ENCODE data around the gene PLXDC2. TPM values are rescaled to one million over a fixed set of nuclear protein-coding genes. Genes with fewer than 3 reads are reported as not detected.
A peak's percentile ranks its signal among the peaks of the same experiment; 100 is the strongest.

The PLXDC2 gene
- total RNA-seq, 1 experiment from 2014 or later = 21.9 TPM

GRCh38 chr10:19828278-19829049 is 12.2 kb downstream of the PLXDC2 start:
- H3K27me3 ChIP-seq (ENCODE audit: control insufficient read depth, insufficient read depth, low read length) = no peaks in the 10 kb centered on the region
- H3K36me3 ChIP-seq (replicated peaks; ENCODE audit: control insufficient read depth, insufficient read depth, low read length) = no peaks in the 10 kb centered on the region
- H3K4me3 ChIP-seq (ENCODE audit: insufficient read depth, low read depth, low read length) = no peak overlapping the region
- DNase-seq = peak; percentile 27

DNA sequence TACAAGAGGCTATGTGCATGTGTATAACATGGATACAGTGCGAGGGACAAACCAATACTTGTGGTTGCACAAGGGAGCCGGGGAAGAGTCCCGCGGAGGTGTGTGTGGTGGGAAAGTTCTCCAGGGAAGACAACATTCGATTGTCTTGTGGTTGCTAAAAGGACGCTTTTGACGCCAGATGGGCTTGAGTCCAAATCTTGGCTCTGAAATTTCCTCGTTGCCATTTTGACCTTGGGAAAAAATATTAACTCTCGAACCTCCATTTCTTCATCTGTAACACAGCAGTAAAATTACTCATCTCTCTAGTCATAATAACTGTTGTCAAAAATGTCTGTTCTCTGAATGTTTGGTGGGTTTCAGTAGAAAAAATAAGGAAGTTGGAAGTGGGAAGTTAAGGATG is 16.5 kb downstream of the PLXDC2 start:
- Histone ChIP-seq H3K4me3 (ENCODE audit: insufficient read depth, low read depth, low read length) (no peak overlapping the region), H3K36me3 (replicated peaks; ENCODE audit: control insufficient read depth, insufficient read depth, low read length) (no peaks in the 10 kb centered on the region), H3K27me3 (ENCODE audit: control insufficient read depth, insufficient read depth, low read length) (no peaks in the 10 kb centered on the region)
- DNase-seq = no peak

- no peaks in the 10 kb centered on the region for H3K27me3 ChIP-seq (ENCODE audit: control insufficient read depth, insufficient read depth, low read length)
- H3K4me3 ChIP-seq (ENCODE audit: insufficient read depth, low read depth, low read length) = no peak overlapping the region
- no peak for DNase-seq
- no peaks in the 10 kb centered on the region for H3K36me3 ChIP-seq (replicated peaks; ENCODE audit: control insufficient read depth, insufficient read depth, low read length)
These were observed 17.1 kb downstream of the PLXDC2 start for GRCh38 chr10:19833170-19833824.

- DNase-seq = no peak
- Histone ChIP-seq H3K27me3 (ENCODE audit: control insufficient read depth, insufficient read depth, low read length) (no peaks in the 10 kb centered on the region), H3K36me3 (replicated peaks; ENCODE audit: control insufficient read depth, insufficient read depth, low read length) (no peaks in the 10 kb centered on the region), H3K4me3 (ENCODE audit: insufficient read depth, low read depth, low read length) (no peak overlapping the region)
These were observed 19.7 kb downstream of the PLXDC2 start for GRCh38 chr10:19835952-19836351.

DNA sequence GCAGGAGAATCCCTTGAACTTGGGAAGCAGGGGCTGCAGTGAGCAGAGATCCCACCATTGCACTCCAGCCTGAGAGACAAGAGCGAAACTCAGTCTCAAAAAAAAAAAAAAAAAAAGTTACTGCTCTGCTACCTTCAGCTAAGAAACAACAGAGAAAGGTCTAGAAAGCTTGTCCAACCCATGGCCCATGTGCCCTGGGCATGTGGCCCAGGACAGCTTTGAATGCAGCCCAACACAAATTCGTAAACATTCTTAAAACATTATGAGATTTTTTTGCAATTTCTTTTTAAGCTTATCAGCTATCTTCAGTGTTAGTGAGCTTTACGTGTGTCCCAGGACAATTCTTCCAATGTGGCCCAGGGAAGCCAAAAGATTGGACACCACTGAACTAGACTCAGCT is 22.9 kb downstream of the PLXDC2 start:
- no peak for DNase-seq
- no peaks in the 10 kb centered on the region for H3K36me3 ChIP-seq (replicated peaks; ENCODE audit: control insufficient read depth, insufficient read depth, low read length)
- H3K4me3 ChIP-seq (ENCODE audit: insufficient read depth, low read depth, low read length) = no peak overlapping the region
- H3K27me3 ChIP-seq (ENCODE audit: control insufficient read depth, insufficient read depth, low read length) = no peaks in the 10 kb centered on the region

DNA sequence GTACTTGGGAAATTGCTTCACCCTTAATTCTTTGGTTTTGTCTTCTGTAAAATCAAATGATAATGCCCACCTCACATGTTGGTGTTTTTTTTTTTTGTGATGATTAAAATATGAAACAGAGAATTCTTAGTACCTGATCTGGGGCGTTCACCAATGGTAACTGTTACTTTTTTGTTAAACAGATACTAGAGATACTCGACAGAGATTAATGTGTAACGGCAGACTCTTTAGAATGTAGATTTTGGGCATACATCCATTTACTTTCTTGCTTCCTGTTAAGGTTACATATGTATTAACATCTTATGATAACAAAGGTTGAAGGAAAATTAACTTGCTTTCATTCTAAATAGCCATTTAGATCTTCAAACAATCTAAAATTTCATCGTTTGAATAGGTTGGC is 23.3 kb downstream of the PLXDC2 start:
- Histone ChIP-seq H3K27me3 (ENCODE audit: control insufficient read depth, insufficient read depth, low read length) (no peaks in the 10 kb centered on the region), H3K4me3 (ENCODE audit: insufficient read depth, low read depth, low read length) (no peak overlapping the region), H3K36me3 (replicated peaks; ENCODE audit: control insufficient read depth, insufficient read depth, low read length) (no peaks in the 10 kb centered on the region)
- DNase-seq = no peak

DNA sequence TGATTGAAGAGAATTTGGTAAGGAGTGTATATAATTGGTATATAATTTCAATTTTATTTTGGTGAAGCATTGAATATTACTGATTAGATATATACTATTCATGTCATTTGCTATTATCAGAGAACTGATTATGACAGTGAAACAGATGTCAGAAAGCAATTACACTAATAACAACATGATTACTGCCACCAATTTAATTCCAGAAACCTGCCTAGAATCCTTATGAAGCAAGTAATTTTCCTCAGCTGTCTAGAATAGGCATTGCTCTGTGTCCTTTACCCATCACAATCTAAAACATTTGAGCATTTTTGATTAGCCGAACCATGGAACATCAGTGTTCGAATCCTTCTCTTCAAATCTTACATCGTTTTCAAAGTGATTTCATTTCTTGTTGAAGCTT is 24.5 kb downstream of the PLXDC2 start:
- Histone ChIP-seq H3K4me3 (ENCODE audit: insufficient read depth, low read depth, low read length) (no peak overlapping the region), H3K27me3 (ENCODE audit: control insufficient read depth, insufficient read depth, low read length) (no peaks in the 10 kb centered on the region), H3K36me3 (replicated peaks; ENCODE audit: control insufficient read depth, insufficient read depth, low read length) (no peaks in the 10 kb centered on the region)
- no peak for DNase-seq

DNA sequence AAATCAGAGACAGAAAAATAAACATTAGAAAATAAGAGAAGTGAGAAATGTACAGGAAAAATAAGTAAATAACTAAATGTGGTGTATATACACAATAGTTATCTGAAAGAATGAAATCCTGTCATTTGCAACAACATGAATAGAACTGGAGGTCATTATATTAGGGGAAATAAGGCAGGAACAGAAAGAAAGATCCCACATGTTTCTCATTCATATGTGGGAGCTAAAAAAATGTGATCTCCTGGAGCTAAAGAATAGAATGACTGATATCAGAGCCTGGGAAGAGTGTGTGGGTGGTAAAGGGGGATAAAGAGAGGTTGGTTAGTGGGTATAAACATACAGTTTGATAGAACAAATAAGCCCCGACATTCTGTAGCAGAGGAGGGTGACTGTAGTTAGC is 27.3 kb downstream of the PLXDC2 start:
- DNase-seq = no peak
- no peak overlapping the region for H3K4me3 ChIP-seq (ENCODE audit: insufficient read depth, low read depth, low read length)

GRCh38 chr10:19845503-19846368 is 29.5 kb downstream of the PLXDC2 start:
- H3K36me3 ChIP-seq (replicated peaks; ENCODE audit: control insufficient read depth, insufficient read depth, low read length) = no peaks in the 10 kb centered on the region
- H3K27me3 ChIP-seq (ENCODE audit: control insufficient read depth, insufficient read depth, low read length) = no peaks in the 10 kb centered on the region
- no peak overlapping the region for H3K4me3 ChIP-seq (ENCODE audit: insufficient read depth, low read depth, low read length)
- DNase-seq = no peak

More for the DNA sequence above, 27.3 kb downstream of the PLXDC2 start:
- H3K27me3 ChIP-seq (ENCODE audit: control insufficient read depth, insufficient read depth, low read length) = no peaks in the 10 kb centered on the region
- no peaks in the 10 kb centered on the region for H3K36me3 ChIP-seq (replicated peaks; ENCODE audit: control insufficient read depth, insufficient read depth, low read length)

GRCh38 chr10:19847321-19847720 is 31.1 kb downstream of the PLXDC2 start:
- Histone ChIP-seq H3K27me3 (ENCODE audit: control insufficient read depth, insufficient read depth, low read length) (no peaks in the 10 kb centered on the region), H3K4me3 (ENCODE audit: insufficient read depth, low read depth, low read length) (no peak overlapping the region), H3K36me3 (replicated peaks; ENCODE audit: control insufficient read depth, insufficient read depth, low read length) (no peaks in the 10 kb centered on the region)
- no peak for DNase-seq

DNA sequence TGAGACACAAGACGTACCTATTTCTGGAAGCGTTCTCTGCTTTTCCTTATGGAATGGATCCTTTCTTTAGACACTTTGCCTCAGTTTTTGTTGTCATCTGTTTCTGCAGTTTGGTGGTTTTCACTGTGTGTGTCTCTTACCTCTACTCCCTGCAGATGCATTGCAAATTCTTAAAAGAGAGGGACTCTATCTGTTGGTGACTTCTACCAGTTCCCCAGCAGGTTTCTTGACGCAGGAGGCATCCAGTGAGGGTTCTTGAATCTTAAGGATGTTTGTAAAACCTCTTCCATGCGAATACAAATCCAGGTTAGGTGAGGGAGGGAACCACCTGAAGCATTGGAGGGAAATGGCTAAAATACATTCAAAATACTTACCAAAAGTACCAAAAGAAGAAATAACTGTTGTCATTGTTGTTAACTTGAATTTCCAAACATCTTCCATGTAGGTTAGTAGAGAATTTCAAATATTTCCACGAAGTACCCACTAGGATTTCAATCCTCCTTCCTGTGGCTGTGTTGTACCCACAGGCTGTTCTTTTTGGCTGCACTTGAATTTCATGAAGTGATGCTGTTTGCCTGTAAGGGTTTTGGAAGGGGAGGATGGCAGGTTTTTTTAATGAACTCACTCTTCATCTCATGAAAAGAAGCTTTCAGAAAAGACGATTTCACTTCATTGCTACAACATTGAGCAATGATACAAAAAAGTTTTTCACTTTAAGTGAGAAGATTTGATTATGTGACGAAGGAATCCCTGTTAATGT is 32.2 kb downstream of the PLXDC2 start:
- Histone ChIP-seq H3K36me3 (replicated peaks; ENCODE audit: control insufficient read depth, insufficient read depth, low read length) (no peaks in the 10 kb centered on the region), H3K4me3 (ENCODE audit: insufficient read depth, low read depth, low read length) (no peak overlapping the region), H3K27me3 (ENCODE audit: control insufficient read depth, insufficient read depth, low read length) (no peaks in the 10 kb centered on the region)
- DNase-seq = no peak

- Histone ChIP-seq H3K36me3 (replicated peaks; ENCODE audit: control insufficient read depth, insufficient read depth, low read length) (no peaks in the 10 kb centered on the region), H3K4me3 (ENCODE audit: insufficient read depth, low read depth, low read length) (no peak overlapping the region), H3K27me3 (ENCODE audit: control insufficient read depth, insufficient read depth, low read length) (no peaks in the 10 kb centered on the region)
- no peak for DNase-seq
These were observed 37.6 kb downstream of the PLXDC2 start for GRCh38 chr10:19853831-19854230.

DNA sequence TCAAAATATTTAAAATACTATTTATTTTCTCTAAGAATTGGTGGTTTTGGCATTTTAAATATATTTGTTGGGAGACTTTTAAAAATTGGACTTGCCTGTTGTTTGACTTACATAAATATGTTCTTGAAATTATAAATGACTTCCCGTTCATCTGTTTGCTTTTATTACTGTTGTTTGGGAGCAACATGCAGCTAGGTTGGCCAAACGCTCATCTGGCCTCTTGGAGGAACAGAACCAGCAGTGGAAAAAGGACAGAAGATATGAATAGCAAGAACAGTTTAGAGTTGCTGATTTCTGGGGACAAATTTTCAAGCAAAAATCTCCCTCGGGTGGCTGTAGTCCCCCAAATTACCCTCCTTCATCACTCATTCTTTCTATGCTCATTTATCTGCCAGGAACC is 41.6 kb downstream of the PLXDC2 start:
- Histone ChIP-seq H3K36me3 (replicated peaks; ENCODE audit: control insufficient read depth, insufficient read depth, low read length) (no peaks in the 10 kb centered on the region), H3K27me3 (ENCODE audit: control insufficient read depth, insufficient read depth, low read length) (no peaks in the 10 kb centered on the region), H3K4me3 (ENCODE audit: insufficient read depth, low read depth, low read length) (no peak overlapping the region)
- DNase-seq = no peak

DNA sequence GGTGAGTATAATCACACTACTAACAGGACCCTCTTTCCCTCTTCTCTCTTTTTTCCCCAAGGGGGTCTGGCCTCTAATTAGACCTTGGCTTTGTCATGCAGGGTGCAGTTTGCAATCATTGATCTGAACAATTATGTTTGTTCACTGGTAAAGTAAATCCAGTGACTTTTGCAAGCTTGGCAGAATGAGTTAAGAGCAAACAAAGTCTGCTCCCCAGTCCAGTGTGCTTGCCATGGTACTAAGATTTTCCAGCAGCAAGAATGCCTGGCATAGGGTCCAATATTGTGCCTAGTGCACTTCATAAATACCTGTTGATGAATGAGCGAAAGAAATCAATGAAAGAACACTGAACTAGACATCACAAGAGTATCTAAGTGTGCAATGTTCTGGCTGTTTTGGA is 43.9 kb downstream of the PLXDC2 start:
- Histone ChIP-seq H3K36me3 (replicated peaks; ENCODE audit: control insufficient read depth, insufficient read depth, low read length) (no peaks in the 10 kb centered on the region), H3K27me3 (ENCODE audit: control insufficient read depth, insufficient read depth, low read length) (no peaks in the 10 kb centered on the region), H3K4me3 (ENCODE audit: insufficient read depth, low read depth, low read length) (no peak overlapping the region)
- no peak for DNase-seq

Measured in H7 (cell line).